Activated naive CD4-positive, alpha-beta T cell treated with anti-CD3 and anti-CD28 coated beads for 36 hours (primary cell): ENCODE results near the gene PTPN1. TPM values are rescaled to one million over a fixed set of nuclear protein-coding genes. Genes with fewer than 3 reads are reported as not detected.
A peak's percentile ranks its signal among the peaks of the same experiment; 100 is the strongest.

ENCODE experiments used
- CTCF ChIA-PET: fragments of 350-600 bp; sonication (Branson Sonifier 250); formaldehyde crosslinking; loops from one replicate; lab custom pipeline; 2021; ENCODE audit warnings: antibody characterized with exemption; lab: Charles Lee
- DNase-seq: peaks from one replicate; pipeline ENCODE4 v3.0.0-alpha.2; 2020
- H3K27ac Mint-ChIP-seq: one replicate; pipeline ENCODE4 v1.8.0; 2021; ENCODE audit warnings: mild to moderate bottlenecking, mixed read lengths
- H3K27me3 Mint-ChIP-seq: one replicate; pipeline ENCODE4 v1.8.0; 2021; ENCODE audit warnings: low read depth, mixed read lengths
- H3K36me3 Mint-ChIP-seq: one replicate; pipeline ENCODE4 v1.8.0; 2021; ENCODE audit warnings: low read depth, mixed read lengths
- H3K4me1 Mint-ChIP-seq: one replicate; pipeline ENCODE4 v1.8.0; 2021; ENCODE audit warnings: low read depth, mixed read lengths
- H3K4me3 Mint-ChIP-seq: one replicate; pipeline ENCODE4 v1.8.0; 2021; ENCODE audit warnings: mild to moderate bottlenecking, moderate library complexity, mixed read lengths
- H3K9me3 Mint-ChIP-seq: one replicate; pipeline ENCODE4 v1.8.0; 2021; ENCODE audit warnings: mixed read lengths
- intact Hi-C: fragments of 100-400 bp; cut with micrococcal nuclease; formaldehyde crosslinking; loops from one replicate; pipeline ENCODE4 v1.15.1; 2023
- total RNA-seq, 2 experiments: library from RNA; stranded (reverse); gene quantifications; one replicate each; pipeline ENCODE4 v1.2.3, GENCODE V29; 2021

The PTPN1 gene
- total RNA-seq, 2 experiments from 2014 or later: 111 to 119 TPM

DNA sequence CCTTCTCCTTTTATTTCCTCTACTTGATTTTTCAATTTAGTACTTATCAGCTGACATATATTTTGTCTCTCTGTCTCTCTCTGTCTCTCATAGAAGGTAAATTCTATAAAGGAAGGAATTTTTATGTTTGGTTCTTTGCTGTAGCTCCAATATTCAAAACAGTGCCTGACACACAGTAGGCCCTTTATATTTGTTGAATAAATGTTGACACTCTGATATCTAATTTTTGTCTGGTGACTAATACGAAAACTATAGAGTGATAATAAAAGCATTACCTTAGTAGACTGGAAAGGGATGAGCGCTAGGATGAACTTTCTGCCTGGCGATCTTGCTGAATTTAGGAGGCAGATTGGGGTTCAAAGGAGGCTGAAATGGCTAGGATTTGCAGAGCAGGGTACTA, 42.8 kb downstream of the PTPN1 start:
- H3K36me3 Mint-ChIP-seq: peaks cover 37% of the 10 kb centered on the region

DNA sequence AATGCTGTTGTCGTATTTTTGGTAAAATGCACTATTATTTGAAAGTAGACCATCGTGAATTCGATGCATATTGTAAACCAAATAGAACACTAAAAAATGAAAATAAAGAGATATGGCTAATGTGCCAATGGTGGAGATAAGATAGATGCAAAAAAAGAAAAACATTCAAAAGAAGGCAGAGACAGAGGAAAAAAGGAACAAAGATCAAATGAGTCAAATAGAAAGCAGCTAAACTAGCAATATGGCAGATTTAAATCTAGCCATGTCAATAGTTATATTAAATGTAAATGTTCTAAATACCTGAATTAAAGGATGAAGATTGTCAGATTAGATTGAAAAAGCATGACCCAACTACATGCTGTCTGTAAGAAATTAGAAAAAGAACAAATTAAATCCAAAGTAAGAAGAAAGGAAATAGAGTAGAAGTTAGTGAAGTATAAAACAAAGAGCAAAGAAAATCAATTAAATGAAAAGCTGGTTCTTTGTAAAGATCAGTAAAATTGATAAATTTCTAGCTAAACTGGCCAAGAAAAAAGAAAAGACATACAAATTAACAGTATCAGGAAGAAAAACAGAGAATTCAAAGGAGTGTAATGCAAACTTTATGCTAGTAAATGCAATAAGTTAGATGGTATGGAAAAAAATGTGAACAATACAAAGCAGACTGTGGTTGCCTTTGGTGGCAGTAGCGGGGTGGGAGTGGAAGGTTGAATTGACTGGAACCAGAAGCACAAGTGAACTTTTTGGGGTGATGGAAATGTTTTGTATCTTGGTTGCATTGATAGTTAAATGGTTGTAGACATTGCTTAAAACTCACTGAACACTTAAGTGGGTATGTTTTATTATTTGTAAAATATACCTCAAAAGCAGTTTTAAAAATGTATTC, 44.8 kb downstream of the PTPN1 start:
- Mint-ChIP-seq H3K27me3 (no peaks in the 10 kb centered on the region), H3K36me3 (peaks cover 35% of the 10 kb centered on the region), H3K9me3 (no peaks in the 10 kb centered on the region), H3K4me1 (peaks cover 38% of the 10 kb centered on the region), H3K4me3 (no peak overlapping the region), H3K27ac (no peak overlapping the region)
- CTCF ChIA-PET: interaction anchor here (0.6 kb wide), 1 partner anchor 576 kb away, joined by 4 read pairs; no protein-coding TSS in a partner anchor
- intact Hi-C loops: no loop called here
- no peak for DNase-seq

More for the DNA sequence above, 42.8 kb downstream of the PTPN1 start:
- no peak for DNase-seq
- H3K27me3 Mint-ChIP-seq: no peaks in the 10 kb centered on the region
- CTCF ChIA-PET: no interaction called here
- H3K4me1 Mint-ChIP-seq: peaks cover 37% of the 10 kb centered on the region
- H3K9me3 Mint-ChIP-seq: no peaks in the 10 kb centered on the region
- H3K4me3 Mint-ChIP-seq: no peak overlapping the region
- intact Hi-C loops: no loop called here
- no peak overlapping the region for H3K27ac Mint-ChIP-seq

DNA sequence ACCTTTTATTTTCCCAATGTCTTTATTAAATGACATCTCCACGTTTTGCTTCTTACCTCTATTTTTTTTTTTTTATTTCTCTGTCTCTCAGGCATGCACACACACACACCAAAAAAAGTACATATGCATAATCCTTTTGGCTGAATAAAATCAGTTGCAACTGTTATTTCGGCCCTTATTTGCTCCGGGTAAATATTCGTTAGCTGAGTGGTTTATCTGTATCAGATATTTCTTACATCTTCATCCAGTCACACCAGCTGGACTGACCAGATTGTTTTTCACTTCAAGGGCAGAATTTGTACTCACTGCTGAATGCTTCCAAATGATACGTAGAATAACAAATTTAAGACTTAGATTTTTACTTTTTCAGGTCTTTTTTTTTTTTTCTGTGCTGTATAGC, 45.5 kb downstream of the PTPN1 start:
- Mint-ChIP-seq H3K36me3 (peaks cover 33% of the 10 kb centered on the region), H3K9me3 (no peaks in the 10 kb centered on the region), H3K4me1 (peaks cover 43% of the 10 kb centered on the region), H3K27me3 (no peaks in the 10 kb centered on the region), H3K27ac (peak overlapping the region; percentile 48), H3K4me3 (no peak overlapping the region)
- DNase-seq: no peak
- intact Hi-C loops: no loop called here
- CTCF ChIA-PET: no interaction called here

DNA sequence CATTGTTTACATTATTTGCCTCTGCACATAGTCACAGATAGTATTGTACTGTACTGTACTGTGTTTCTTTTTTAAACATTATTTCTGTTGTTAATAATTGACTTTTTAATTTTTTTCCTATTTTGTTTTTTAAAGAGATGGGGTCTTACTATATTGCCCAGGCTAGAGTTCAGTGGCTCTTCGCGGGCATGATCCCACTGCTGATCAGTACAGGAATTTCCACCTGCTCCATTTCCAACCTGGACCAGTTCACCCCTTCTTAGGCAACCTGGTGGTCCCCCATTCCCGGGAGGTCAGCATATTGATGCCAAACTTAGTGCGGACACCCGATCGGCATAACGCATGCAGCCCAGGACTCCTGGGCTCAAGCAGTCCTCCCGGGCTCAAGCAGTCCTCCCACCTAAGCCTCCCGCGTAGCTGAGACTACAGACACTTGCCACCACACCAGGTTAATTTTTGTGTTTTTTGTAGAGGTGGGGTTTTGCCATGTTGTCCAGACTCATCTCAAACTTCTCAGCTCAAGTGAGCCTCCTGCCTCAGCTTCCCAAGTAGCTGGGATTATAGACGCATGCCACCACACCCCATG, 47.5 kb downstream of the PTPN1 start:
- H3K36me3 Mint-ChIP-seq: peaks cover 48% of the 10 kb centered on the region
- H3K27me3 Mint-ChIP-seq: no peaks in the 10 kb centered on the region
- intact Hi-C loops: no loop called here
- H3K9me3 Mint-ChIP-seq: no peaks in the 10 kb centered on the region
- no peak overlapping the region for H3K4me3 Mint-ChIP-seq
- no peak for DNase-seq
- peaks cover 61% of the 10 kb centered on the region for H3K4me1 Mint-ChIP-seq
- peak overlapping the region; percentile 24 for H3K27ac Mint-ChIP-seq
- CTCF ChIA-PET: interaction anchor here (1.0 to 1.8 kb wide), 4 partner anchors 18 to 93 kb away, joined by 3 to 6 read pairs (median 4); no protein-coding TSS in a partner anchor

DNA sequence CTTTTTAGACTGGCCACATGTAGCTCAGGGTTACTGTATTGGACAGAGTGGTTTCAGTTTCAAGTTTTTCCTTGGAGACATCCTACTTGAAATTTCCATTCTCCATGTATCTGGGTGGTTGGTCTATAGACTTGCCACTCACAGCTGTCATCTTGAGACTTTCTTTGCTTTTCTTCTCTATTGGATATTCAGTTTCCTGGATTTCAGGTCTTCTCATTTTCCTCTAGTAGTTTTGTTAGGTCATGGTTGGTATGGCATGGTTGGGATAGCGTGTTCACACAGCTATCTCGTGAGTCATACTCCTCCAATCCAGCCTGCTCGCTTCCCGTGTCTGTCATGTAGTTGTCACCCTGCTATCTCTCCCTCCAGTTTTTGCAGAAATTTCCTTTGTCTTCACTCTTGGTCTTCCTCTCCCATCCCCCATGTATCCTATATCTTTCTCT, 48.3 kb downstream of the PTPN1 start:
- intact Hi-C loops: no loop called here
- no peak overlapping the region for H3K4me3 Mint-ChIP-seq
- peaks cover 55% of the 10 kb centered on the region for H3K36me3 Mint-ChIP-seq
- no peaks in the 10 kb centered on the region for H3K9me3 Mint-ChIP-seq
- DNase-seq: no peak
- H3K27ac Mint-ChIP-seq: peak overlapping the region; percentile 54
- H3K27me3 Mint-ChIP-seq: no peaks in the 10 kb centered on the region
- H3K4me1 Mint-ChIP-seq: peaks cover 69% of the 10 kb centered on the region
- CTCF ChIA-PET: interaction anchor here (1.1 to 1.8 kb wide), 2 partner anchors 30 to 43 kb away, joined by 4 to 6 read pairs; no protein-coding TSS in a partner anchor

DNA sequence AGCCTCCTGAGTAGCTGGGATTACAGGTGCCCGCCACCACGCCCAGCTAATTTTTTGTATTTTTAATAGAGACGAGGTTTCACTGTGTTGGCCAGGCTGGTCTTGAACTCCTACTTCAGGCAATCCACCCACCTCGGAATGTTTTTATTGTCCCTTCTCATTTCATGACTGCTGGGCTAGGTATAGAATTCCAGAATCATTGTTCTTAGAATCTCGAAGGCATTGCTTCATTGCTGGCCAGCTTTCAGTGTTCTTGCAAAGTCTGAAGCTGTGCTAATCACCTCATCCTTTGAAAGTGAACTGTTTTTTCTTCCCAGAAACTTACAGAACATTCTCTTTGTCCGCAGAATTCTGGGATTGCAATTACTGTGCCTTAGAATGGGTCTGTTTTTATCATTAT, 49.0 kb downstream of the PTPN1 start:
- CTCF ChIA-PET: interaction anchor here (0.6 to 1.8 kb wide), 3 partner anchors 30 to 46 kb away, joined by 3 to 6 read pairs (median 4); no protein-coding TSS in a partner anchor
- Mint-ChIP-seq H3K4me3 (peak overlapping the region; percentile 89), H3K27me3 (no peaks in the 10 kb centered on the region), H3K4me1 (peaks cover 75% of the 10 kb centered on the region), H3K9me3 (no peaks in the 10 kb centered on the region), H3K27ac (peak overlapping the region; percentile 86), H3K36me3 (peaks cover 57% of the 10 kb centered on the region)
- intact Hi-C loops: no loop called here
- no peak for DNase-seq

DNA sequence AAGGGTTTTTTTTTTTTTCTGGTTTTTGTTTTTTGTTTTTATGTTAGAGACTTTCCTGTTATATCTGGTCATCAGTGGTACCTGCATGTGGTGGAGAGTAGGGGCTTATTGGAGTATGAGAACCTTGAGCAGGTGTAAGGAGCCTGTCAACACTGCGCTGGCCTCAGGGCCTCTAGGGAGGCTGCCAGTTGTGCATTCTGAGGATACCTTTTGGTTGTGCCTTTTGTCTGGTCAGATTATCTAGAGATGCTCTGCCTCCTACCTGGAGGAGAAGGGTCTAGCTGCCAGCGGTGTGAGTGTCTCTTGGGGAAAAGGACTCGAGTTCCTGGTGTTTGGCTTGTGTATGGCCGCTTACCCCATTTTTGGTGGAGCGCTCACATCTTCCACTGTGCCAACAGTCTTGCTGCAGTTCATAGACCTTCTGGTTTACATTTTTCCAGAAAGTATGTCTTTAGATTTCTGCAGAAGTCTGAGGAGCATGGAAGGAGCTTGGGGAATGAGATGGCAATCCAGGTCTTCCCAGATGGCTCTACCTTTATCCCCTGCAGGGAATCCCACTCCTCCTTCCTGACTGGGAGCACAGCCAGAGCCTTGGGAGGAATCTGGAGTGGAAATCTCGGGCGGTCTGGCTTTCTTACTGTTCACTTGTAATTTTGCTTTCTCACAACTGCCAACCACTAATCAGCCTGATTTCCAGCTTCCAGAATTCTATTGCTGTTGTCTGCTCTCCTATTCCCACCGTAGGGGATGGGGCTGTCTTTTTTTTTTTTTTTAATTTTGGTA, 49.9 kb downstream of the PTPN1 start:
- no peaks in the 10 kb centered on the region for H3K9me3 Mint-ChIP-seq

DNA sequence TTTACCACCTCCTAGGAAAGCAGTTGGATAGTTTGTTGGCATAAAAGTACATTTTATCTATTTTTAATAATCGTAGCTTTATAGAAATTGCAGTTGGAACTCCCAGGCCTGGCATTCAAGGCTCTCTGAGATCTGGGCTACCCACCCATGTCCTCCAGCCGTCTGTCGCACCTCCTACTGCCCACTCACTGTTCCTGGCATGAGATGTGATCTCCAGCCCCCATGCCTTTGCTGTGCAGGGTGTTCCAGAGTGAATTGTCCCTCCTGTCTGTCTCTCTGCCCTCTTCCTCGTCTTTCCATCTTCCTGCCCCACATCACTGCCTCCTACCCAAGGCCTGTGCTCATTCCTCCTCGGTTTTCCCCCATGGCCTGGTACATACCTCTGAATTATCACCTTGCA, 50.7 kb downstream of the PTPN1 start:
- Mint-ChIP-seq H3K27ac (peak overlapping the region; percentile 99), H3K36me3 (peaks cover 68% of the 10 kb centered on the region), H3K4me1 (peaks cover 87% of the 10 kb centered on the region), H3K27me3 (no peaks in the 10 kb centered on the region), H3K9me3 (no peaks in the 10 kb centered on the region), H3K4me3 (peak overlapping the region; percentile 89)
- DNase-seq: no peak
- intact Hi-C loops: loop anchor here (1.0 to 10.0 kb wide), 8 partner anchors 9 to 446 kb away; partner anchors contain the start of genes PTPN1 and UBE2V1
- CTCF ChIA-PET: interaction anchor here (0.9 to 2.3 kb wide), 8 partner anchors 12 to 58 kb away, joined by 3 to 8 read pairs (median 5); partner anchors contain the start of gene PTPN1

More for the DNA sequence above, 49.9 kb downstream of the PTPN1 start:
- Mint-ChIP-seq H3K36me3 (peaks cover 63% of the 10 kb centered on the region), H3K4me1 (peaks cover 84% of the 10 kb centered on the region), H3K27me3 (no peaks in the 10 kb centered on the region), H3K27ac (peak overlapping the region; percentile 86), H3K4me3 (peak overlapping the region; percentile 89)
- DNase-seq: no peak
- intact Hi-C loops: loop anchor here (10.0 kb wide), 1 partner anchor 445 kb away; the partner anchor contains the start of gene UBE2V1
- CTCF ChIA-PET: interaction anchor here (0.6 to 2.1 kb wide), 3 partner anchors 9 to 47 kb away, joined by 3 to 12 read pairs (median 5); no protein-coding TSS in a partner anchor

DNA sequence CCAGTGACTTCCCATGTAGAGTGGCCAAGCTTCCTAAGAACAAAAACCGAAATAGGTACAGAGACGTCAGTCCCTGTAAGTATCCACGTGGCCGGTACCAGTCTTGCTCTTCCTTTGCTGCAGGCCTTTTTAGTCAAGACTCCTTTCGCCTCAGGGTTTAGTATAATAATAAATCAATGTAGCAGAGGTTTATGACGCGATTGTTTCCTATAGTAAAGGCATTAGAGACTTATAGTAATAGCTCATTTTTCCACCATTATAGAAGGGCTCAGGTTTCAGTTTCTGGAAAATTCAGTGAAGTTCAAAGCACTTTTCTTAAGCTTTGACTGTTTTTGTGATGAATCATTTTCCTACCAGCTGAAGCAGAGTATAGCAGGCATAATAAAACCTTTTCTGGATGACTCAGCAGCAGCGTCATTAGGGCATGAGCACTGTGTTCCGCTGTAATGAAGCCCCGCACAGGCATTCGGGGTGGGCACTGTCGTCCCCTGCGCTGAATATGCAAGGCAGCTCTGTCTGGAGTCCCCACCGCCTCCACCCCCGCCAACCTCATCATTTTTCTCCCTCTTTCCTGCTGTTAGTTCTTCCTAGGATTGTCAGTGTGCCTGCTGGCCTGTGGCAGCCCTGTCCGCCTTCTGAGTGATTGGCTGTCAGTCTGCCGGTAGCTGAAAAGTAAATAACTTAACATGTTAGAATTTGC, 51.3 kb downstream of the PTPN1 start:
- intact Hi-C loops: loop anchor here (1.0 to 10.0 kb wide), 8 partner anchors 9 to 447 kb away; partner anchors contain the start of genes PTPN1 and UBE2V1
- no peaks in the 10 kb centered on the region for H3K27me3 Mint-ChIP-seq
- peak; percentile 85 for DNase-seq
- peaks cover 67% of the 10 kb centered on the region for H3K36me3 Mint-ChIP-seq
- no peaks in the 10 kb centered on the region for H3K9me3 Mint-ChIP-seq
- H3K4me1 Mint-ChIP-seq: peaks cover 87% of the 10 kb centered on the region
- peak overlapping the region; percentile 89 for H3K4me3 Mint-ChIP-seq
- CTCF ChIA-PET: interaction anchor here (0.6 to 2.3 kb wide), 11 partner anchors 9 to 83 kb away, joined by 3 to 8 read pairs (median 5); partner anchors contain the start of gene PTPN1
- peak overlapping the region; percentile 99 for H3K27ac Mint-ChIP-seq

DNA sequence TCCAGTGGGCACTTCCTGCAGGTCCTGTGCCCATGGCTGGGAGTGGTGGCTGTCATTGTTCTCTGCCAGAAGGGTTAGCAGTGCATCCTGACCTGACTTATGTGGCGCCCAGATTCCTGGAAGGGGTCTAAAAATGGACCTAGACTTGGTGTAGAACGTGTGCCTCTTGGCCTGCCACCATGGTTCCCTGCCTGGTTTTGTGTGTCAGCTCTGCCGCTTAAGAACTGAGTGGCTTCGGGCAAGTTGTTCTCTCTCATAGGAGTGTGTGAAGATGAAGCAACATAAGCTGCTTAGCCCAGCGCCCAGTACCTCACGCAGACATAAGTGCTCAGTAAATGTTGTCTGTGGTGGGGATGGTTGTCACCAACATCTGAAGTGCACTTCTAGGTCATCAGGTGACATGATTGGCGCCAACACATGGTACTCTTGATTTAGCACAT, 52.1 kb downstream of the PTPN1 start:
- H3K36me3 Mint-ChIP-seq: peaks cover 70% of the 10 kb centered on the region
- H3K27me3 Mint-ChIP-seq: no peaks in the 10 kb centered on the region
- peaks cover 90% of the 10 kb centered on the region for H3K4me1 Mint-ChIP-seq
- intact Hi-C loops: loop anchor here (10.0 kb wide), 1 partner anchor 447 kb away; the partner anchor contains the start of gene UBE2V1
- CTCF ChIA-PET: interaction anchor here (1.1 to 2.3 kb wide), 5 partner anchors 8 to 84 kb away, joined by 5 to 7 read pairs (median 5); no protein-coding TSS in a partner anchor
- no peaks in the 10 kb centered on the region for H3K9me3 Mint-ChIP-seq
- no peak for DNase-seq
- H3K4me3 Mint-ChIP-seq: no peak overlapping the region
- peak overlapping the region; percentile 99 for H3K27ac Mint-ChIP-seq
